ENCODE results near the gene ZFP42.

GRCh38 chr4:188031751-188032150 is 36.2 kb downstream of the ZFP42 start:
- TF ChIP-seq CTCF (IDR thresholded peaks at IDR 0.05; ENCODE audit: low read depth, low read length, poor library complexity, severe bottlenecking) (no peak), EZH2phosphoT487 (IDR thresholded peaks at IDR 0.05; ENCODE audit: borderline replicate concordance, low read length) (no peak)
